Peyer's patch (tissue), 4 donors: ENCODE results near the gene BCCIP. TPM values are rescaled to one million over a fixed set of nuclear protein-coding genes. Genes with fewer than 3 reads are reported as not detected.
A peak's percentile ranks its signal among the peaks of the same experiment; 100 is the strongest.

ENCODE experiments used
- DNase-seq, 3 donors: peaks; one replicate each; pipeline ENCODE4 v3.0.0-alpha.2; 2017 to 2019
- H3K27ac ChIP-seq, 4 donors: fragments of 200-600 bp; sonication (generic); one replicate each; pipeline ENCODE4 v1.5.1; 2016 to 2019
- H3K27me3 ChIP-seq, 2 donors: fragments of 200-600 bp; sonication (generic); one replicate each; pipeline ENCODE4 v1.5.1; 2019
- H3K36me3 ChIP-seq, 3 donors: fragments of 200-600 bp; sonication (generic); one replicate each; pipeline ENCODE4 v1.5.1; 2016 to 2019
- H3K4me1 ChIP-seq, 4 donors: fragments of 200-600 bp; sonication (generic); one replicate each; pipeline ENCODE4 v1.5.1; 2016 to 2019
- H3K4me3 ChIP-seq, 4 donors: fragments of 200-600 bp; sonication (generic); 1 replicate in 3 of 4; 2 replicates in 1 of 4; pipeline ENCODE4 v1.5.1; 2016 to 2019; ENCODE audit warnings: mild to moderate bottlenecking in 1 of 4
- H3K9me3 ChIP-seq, 4 donors: fragments of 200-600 bp; sonication (generic); one replicate each; pipeline ENCODE4 v1.5.1; 2016 to 2019; ENCODE audit warnings: mild to moderate bottlenecking in 1 of 4
- CTCF ChIP-seq, 6 experiments: fragments of 450-650 bp in 4 of 6; fragments of 200-600 bp in 2 of 6; sonication (generic) in 1 of 6; IDR thresholded peaks; one replicate each; pipeline ENCODE4 v1.5.1; 2017 to 2019; ENCODE audit warnings: antibody characterized with exemption in 6 of 6, mild to moderate bottlenecking in 3 of 6, moderate library complexity in 1 of 6
- POLR2A ChIP-seq, 2 donors: fragments of 450-650 bp; IDR thresholded peaks; one replicate each; pipeline ENCODE4 v1.5.1; 2017; ENCODE audit warnings: antibody characterized with exemption in 2 of 2, mild to moderate bottlenecking in 2 of 2, moderate library complexity in 2 of 2
- total RNA-seq, 4 donors: library from RNA; depleted of rRNA; stranded (reverse); fragments of >200 nt; gene quantifications; one replicate each; pipeline ENCODE4 v1.1.0, GENCODE V29; 2016

The BCCIP gene
- total RNA-seq, 4 donors from 2014 or later: 17.4 to 28.1 (median 20.0) TPM

DNA sequence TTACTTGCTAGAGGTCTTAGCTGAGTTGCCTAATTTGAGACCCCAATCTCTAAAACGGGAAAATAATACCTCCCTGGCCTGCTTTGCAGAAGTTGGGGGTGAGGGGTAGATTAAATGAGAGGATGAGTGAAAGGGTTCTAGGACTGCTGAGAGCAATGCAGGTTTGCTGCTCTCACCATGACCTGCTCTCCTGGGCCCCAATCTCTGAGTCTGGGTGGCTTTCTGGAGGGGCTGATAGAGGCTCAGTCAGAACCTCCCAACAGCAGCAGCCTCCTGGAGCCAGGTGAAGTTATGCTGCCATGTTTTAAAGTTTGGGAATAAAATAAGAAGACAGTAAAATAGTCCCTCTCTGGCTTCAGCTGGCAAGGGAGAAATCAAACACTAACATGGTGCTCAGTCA is 7.6 kb upstream of the BCCIP start:
- peaks cover 0 to 35% (median 0%) of the 10 kb centered on the region in 3 donors for H3K36me3 ChIP-seq
- no peak overlapping the region for H3K4me3 ChIP-seq
- H3K27ac ChIP-seq: no peak overlapping the region
- DNase-seq: no peak
- no peaks in the 10 kb centered on the region for H3K4me1 ChIP-seq
- H3K27me3 ChIP-seq: no peaks in the 10 kb centered on the region
- TF ChIP-seq POLR2A (IDR thresholded peaks at IDR 0.05) (no peak), CTCF (IDR thresholded peaks at IDR 0.05) (no peak)
- H3K9me3 ChIP-seq: no peaks in the 10 kb centered on the region

- Histone ChIP-seq H3K27me3 (no peaks in the 10 kb centered on the region), H3K4me3 (no peak overlapping the region), H3K36me3 (peaks cover 0 to 32% (median 0%) of the 10 kb centered on the region in 3 donors), H3K27ac (no peak overlapping the region), H3K9me3 (no peaks in the 10 kb centered on the region), H3K4me1 (peaks cover 0 to under 1% (median 0%) of the 10 kb centered on the region in 4 donors)
- no peak for DNase-seq
- TF ChIP-seq POLR2A (IDR thresholded peaks at IDR 0.05) (no peak), CTCF (IDR thresholded peaks at IDR 0.05) (no peak)
Observed at GRCh38 chr10:125816548-125816947, 6.8 kb upstream of the BCCIP start.

GRCh38 chr10:125817337-125817946 is 5.9 kb upstream of the BCCIP start:
- no peak for DNase-seq
- Histone ChIP-seq H3K27me3 (no peaks in the 10 kb centered on the region), H3K9me3 (no peaks in the 10 kb centered on the region), H3K4me1 (peaks cover 0 to 10% (median 3%) of the 10 kb centered on the region in 4 donors), H3K27ac (no peak overlapping the region), H3K4me3 (no peak overlapping the region), H3K36me3 (peaks cover 0 to 32% (median 0%) of the 10 kb centered on the region in 3 donors)
- TF ChIP-seq CTCF (IDR thresholded peaks at IDR 0.05): no peak
- no peak for TF ChIP-seq POLR2A (IDR thresholded peaks at IDR 0.05)

- no peaks in the 10 kb centered on the region for H3K27me3 ChIP-seq
- H3K27ac ChIP-seq: no peak overlapping the region
- TF ChIP-seq CTCF (IDR thresholded peaks at IDR 0.05) (no peak), POLR2A (IDR thresholded peaks at IDR 0.05) (no peak)
- no peak overlapping the region for H3K4me3 ChIP-seq
- no peaks in the 10 kb centered on the region for H3K9me3 ChIP-seq
- peaks cover 0 to 23% (median 9%) of the 10 kb centered on the region in 4 donors for H3K4me1 ChIP-seq
- DNase-seq: no peak
- H3K36me3 ChIP-seq: peaks cover 0 to 4% (median 0%) of the 10 kb centered on the region in 3 donors
Observed at GRCh38 chr10:125820701-125821100, 2.6 kb upstream of the BCCIP start.

DNA sequence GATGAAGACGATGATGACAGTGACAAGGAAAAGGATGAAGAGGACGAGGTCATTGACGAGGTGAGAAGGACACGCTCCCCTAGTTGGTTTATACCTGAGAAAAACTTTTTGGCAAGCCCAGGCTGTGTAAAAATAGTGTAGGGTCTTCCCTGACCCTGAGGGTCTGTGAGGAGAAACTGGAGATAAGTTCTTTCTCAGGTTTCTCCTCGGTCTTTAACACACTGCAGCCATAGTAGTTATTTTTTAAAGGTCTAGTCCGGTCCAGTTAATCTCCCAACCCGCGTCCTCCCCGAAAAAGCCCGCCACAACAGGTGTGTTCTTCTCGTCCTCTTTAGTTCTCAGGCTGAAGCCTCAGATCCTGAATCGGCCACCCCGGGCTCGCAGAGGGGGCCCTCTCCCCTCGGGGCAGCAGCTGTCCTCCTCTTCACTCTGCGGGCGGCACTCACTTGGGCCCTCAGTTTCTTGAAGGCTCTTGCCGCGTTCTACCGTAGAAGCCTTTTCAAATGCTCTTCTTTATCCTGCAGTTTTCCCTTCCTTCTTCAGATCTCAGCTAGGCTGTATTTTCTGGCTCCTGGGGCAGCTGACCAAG is 411 bp downstream of the BCCIP start:
- DNase-seq: no peak
- Histone ChIP-seq H3K9me3 (no peaks in the 10 kb centered on the region), H3K4me3 (peak overlapping the region; percentile 86 to 99 (median 92)), H3K27ac (peak overlapping the region; percentile 75 to 89 (median 85)), H3K36me3 (peaks cover 0 to 22% (median 0%) of the 10 kb centered on the region in 3 donors), H3K4me1 (peaks cover 0 to 23% (median 9%) of the 10 kb centered on the region in 4 donors), H3K27me3 (no peaks in the 10 kb centered on the region)
- TF ChIP-seq CTCF (IDR thresholded peaks at IDR 0.05) (no peak), POLR2A (IDR thresholded peaks at IDR 0.05) (peak in 1 of 2 donors; percentile 1)
